Measurements from ENCODE around the gene GRM4.

Gene GRM4

DNA sequence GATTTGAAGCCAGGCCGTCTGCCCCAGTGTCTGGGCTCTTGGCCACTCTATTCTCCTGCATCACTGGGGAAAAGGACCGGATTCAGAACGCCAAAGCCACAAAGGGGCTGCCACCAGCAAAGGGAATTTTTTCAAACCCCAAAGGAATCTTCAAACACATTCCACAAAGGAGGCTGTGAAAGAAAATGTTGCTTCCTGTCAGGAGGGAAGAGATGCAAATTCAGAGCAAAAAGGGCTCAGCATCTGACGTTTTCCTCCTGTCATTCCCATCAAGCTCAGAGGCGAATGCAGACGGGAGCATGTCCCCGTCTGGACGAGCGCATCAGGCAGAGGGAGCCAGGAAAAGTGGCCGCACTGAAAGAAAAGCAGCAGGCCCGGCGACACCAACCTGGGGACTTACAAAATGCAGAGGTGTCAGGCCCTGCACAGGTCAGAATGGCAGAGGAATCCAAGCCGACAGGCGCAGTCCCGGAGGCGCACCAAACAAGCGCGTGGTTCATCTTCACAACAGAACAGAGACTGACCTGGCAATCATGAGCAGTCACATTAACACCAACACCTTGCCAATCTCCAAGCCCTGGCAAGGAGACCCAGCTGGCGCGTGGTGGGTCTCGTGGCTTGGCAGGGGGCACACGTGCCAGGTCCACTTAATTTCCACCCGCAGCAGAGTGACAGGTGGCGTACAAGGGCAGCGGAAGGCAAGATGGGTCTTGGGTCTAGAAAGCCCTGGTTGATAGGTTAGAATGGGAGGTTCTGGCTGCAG lies 62.8 kb downstream of the GRM4 start:
- TF ChIP-seq, protein P1, sequence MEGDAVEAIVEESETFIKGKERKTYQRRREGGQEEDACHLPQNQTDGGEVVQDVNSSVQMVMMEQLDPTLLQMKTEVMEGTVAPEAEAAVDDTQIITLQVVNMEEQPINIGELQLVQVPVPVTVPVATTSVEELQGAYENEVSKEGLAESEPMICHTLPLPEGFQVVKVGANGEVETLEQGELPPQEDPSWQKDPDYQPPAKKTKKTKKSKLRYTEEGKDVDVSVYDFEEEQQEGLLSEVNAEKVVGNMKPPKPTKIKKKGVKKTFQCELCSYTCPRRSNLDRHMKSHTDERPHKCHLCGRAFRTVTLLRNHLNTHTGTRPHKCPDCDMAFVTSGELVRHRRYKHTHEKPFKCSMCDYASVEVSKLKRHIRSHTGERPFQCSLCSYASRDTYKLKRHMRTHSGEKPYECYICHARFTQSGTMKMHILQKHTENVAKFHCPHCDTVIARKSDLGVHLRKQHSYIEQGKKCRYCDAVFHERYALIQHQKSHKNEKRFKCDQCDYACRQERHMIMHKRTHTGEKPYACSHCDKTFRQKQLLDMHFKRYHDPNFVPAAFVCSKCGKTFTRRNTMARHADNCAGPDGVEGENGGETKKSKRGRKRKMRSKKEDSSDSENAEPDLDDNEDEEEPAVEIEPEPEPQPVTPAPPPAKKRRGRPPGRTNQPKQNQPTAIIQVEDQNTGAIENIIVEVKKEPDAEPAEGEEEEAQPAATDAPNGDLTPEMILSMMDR (IDR thresholded peaks at IDR 0.05; ENCODE audit: low read depth, low read length, missing control alignments), result no peak
- in situ Hi-C loops (cut with HindIII; ENCODE audit: low sequenced_read_pairs), result no loop called here
- H3K4me3 ChIP-seq (ENCODE audit: low read depth, low read length), result no peak overlapping the region
- no peak for DNase-seq (ENCODE audit: low read depth)

DNA sequence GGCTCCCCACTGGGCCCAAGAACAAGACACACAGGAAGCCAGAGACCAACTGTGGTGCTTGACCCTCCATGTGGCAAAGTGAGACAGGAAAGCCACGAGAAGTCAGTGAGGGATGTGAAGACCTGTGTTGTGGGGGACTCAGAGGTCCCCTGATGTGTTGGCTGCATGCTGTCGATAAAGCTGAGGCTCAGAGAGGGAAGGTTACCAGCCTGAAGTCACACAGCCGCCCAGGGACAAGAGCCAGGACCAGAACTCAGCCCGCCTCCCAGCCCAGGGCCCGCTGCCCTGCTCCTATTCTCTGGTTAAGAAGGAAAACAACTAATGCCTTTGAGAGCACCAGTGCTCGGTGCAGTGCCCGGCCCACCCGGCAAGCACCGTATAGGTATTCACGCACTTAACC lies 63.5 kb downstream of the GRM4 start:
- in situ Hi-C loops (cut with HindIII; ENCODE audit: low sequenced_read_pairs), result no loop called here
- DNase-seq (ENCODE audit: low read depth), result no peak
- TF ChIP-seq, protein P1 (IDR thresholded peaks at IDR 0.05; ENCODE audit: low read depth, low read length, missing control alignments), result no peak
- H3K4me3 ChIP-seq (ENCODE audit: low read depth, low read length), result no peak overlapping the region

DNA sequence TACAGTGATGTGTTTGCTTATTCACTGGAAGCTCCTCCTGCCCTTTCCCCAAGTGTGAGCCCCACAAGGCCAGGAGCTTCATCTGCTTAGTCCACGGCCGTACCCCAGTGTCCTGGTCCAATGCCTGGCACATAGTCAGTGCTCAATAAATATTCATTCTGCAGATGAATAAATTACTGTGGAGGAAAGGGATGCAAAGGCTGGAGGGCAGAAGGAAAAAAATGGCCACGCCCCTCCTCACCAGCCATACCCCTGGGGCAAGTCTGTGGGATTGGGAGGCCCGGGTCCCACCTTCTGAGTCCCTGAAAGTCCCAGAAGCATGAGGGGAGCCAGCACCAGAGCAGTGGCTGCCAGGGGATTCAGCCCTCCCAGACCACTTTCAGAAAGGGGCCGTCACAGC lies 65.5 kb downstream of the GRM4 start:
- H3K4me3 ChIP-seq (ENCODE audit: low read depth, low read length), result no peak overlapping the region
- DNase-seq (ENCODE audit: low read depth), result no peak
- in situ Hi-C loops (cut with HindIII; ENCODE audit: low sequenced_read_pairs), result no loop called here
- TF ChIP-seq, protein P1 (IDR thresholded peaks at IDR 0.05; ENCODE audit: low read depth, low read length, missing control alignments), result no peak

DNA sequence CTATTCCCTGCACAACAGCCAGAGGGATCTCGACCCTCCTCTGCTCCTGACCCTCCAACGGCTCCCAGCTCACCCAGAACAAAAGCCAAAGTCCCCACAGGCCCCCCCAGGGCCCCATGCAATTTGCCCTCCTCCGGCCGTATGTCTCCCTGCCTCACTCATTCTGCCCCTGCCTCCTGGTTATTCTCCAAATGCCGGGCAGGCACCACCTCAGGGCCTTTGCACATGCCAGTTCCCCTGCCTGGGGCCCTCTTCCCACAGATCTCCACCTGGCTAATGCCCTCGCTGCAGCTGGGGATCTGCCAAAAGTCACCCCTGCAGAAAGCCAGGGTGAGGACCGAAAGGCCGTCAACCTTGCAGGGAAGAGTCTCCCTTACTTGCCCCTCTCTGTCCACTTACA lies 66.0 kb downstream of the GRM4 start:
- H3K4me3 ChIP-seq (ENCODE audit: low read depth, low read length), result no peak overlapping the region
- in situ Hi-C loops (cut with HindIII; ENCODE audit: low sequenced_read_pairs), result no loop called here
- TF ChIP-seq, protein P1 (IDR thresholded peaks at IDR 0.05; ENCODE audit: low read depth, low read length, missing control alignments), result no peak
- no peak for DNase-seq (ENCODE audit: low read depth)

DNA sequence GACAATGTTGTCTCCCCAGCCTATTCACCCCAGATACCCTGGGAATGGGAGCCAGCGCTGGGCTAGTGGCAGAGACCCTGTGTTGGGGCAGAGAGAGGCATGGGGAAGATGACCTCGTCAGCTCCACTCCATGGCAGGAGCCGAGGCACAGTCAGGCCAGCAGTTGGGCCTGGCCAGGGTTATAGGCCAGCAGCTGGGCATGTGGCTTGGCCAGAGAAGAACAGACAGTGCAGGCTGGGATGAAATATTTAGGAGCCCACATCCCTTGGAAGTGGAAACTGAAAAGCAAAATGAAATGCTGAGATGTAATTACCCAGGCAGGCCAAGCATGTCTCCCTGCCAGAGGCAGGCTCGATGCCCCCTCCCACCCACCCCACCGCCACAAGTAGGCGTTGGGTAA lies 70.0 kb downstream of the GRM4 start:
- in situ Hi-C loops (cut with HindIII; ENCODE audit: low sequenced_read_pairs), result no loop called here
- H3K4me3 ChIP-seq (ENCODE audit: low read depth, low read length), result no peak overlapping the region
- no peak for DNase-seq (ENCODE audit: low read depth)
- TF ChIP-seq, protein P1 (IDR thresholded peaks at IDR 0.05; ENCODE audit: low read depth, low read length, missing control alignments), result no peak

DNA sequence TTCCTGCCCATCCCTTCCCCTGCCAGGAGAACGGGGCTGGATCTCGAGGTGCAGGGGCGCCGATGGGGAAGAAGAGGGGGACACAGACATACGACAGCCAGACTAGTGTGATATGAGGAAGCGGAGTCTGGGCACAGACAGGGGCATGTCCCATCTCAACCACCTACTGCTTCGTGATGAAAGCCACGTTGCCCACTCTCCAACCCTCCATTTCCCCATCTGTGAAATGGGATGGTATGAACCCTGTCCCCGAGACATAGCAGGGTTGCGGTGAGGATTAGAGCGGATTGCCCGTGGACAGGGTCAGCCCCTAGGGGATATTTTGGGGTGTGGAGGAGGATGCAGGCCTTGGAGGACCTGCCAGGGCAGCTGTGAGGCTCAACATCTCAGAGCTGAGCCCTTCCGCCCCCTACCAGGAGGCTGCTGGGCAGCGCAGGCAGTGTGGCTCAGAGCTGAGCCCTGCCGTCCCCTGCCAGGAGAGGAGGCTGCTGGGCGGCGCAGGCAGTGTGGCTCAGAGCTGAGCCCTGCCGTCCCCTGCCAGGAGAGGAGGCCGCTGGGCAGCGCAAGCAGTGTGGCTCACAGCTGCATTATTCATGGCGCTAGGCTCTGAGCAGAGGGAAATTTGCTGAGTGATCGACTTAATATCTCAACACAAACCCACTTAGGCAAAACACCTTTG lies 71.7 kb downstream of the GRM4 start:
- DNase-seq (ENCODE audit: low read depth), result no peak
- H3K4me3 ChIP-seq (ENCODE audit: low read depth, low read length), result no peak overlapping the region
- in situ Hi-C loops (cut with HindIII; ENCODE audit: low sequenced_read_pairs), result no loop called here
- TF ChIP-seq, protein P1 (IDR thresholded peaks at IDR 0.05; ENCODE audit: low read depth, low read length, missing control alignments), result no peak
